GM19395 (cell line): Measurements from ENCODE around the gene RIPPLY1.
A peak's percentile ranks its signal among the peaks of the same experiment; 100 is the strongest.
"Not testable (repeated sequence)": the region's sequence is repeated elsewhere in the genome, so short reads cannot be mapped to it uniquely, and the experiment has no call there.

Experiments used
- ATAC-seq: cut with Tn5 transposase; IDR thresholded peaks from one replicate; pipeline ENCODE4 v1.9.1; 2021; ENCODE audit warnings: mild to moderate bottlenecking, moderate library complexity; ENCODE audit not compliant: unreplicated experiment

The RIPPLY1 gene

DNA sequence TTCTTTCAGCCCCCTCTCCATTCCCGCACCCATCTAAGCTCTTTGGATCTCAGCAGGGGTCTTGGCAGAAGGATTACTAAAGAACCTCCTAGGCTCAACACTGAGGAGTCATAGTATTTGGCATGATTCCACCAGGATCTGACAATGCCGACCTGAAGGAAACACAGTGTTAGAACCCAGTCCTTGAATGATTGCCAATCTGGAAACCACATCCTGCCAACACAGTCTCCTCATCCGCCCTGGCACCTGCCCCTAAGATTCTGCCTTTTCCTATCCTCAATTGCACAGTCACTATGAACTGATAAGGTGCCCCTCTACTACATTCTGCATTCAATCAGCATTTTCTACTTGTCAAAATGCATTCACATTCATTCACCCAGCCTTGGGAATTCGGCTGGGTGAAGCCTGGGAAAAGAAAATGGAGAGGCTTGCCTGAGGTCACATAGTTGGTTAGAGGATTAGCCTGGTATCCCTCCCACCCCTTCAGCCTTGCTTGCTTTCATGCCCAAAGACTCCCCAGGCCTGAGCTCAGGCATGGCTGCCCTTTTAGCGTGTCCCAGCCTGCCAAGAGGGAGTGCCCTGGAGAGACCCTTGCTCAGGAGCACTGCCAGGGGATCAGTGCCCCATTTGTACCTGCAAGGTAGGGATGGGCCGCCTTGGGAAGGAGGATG lies 14.8 kb upstream of the RIPPLY1 start:
- no peak for ATAC-seq

DNA sequence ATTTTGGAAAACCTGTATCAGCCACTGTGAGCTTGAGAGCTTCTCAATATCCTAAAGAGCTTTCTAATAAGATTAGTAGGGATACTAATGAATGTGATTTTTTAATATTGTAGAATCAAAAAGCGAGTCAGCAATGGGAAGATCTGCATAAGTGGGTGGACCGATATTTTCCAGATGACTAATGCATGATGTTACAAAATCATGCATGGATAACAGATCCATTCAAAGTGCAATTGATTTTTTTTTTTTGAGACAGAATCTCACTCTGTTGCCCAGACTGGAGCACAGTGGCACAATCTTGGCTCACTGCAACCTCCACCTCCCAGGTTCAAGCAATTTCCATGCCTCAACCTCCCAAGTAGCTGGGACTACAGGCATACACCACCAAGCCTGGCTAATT lies 9.7 kb upstream of the RIPPLY1 start:
- ATAC-seq: no peak

DNA sequence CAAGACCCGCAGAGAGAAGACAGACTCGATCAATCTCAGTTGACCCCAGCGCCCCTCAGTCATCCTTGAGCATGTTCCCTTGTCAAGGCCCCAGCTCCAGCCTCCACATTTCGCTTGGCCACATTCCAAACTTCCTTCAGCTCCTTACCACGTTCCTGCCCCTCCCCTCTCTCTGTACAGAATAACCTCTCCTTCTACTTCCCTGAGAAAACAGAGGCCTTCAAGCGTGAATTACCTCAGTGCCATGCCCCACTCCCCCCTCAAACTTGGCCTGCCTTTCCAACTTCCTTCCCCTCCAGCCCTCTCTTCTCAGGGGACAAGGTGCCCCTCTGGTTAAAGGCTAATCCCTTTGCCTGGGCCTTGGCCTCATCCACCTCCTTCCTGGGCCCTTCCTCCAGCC lies 3.2 kb upstream of the RIPPLY1 start:
- no peak for ATAC-seq

DNA sequence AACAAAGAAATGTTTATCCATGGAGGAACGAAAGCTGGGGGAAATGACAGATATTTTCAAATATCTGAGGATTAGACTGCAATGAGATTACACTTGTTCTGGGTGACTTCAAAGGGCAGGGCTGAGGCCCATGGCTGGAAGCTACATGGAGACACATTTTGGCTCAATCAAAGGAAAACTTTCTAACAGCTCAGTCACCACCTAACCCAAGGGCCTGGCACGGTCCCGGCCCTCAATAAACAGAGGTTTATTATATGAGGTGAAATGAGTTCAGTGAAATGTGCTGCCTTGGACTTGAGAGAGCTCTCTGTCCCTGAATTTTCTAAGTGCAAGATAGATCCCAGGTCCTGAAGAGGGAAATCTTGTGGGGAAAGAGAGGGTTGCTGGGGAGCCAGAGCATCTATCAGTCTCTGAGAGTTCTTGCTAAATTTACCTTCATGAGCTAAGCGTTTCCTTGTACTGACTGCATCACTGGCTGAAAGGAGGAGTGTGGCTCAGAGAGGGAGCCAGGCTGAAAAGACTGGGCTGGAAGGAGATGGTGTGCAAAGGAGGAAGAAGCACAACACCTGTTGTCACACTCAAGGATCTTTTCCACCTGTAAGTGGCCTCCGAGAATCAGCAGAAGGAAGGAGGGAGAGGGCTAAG lies 2.0 kb upstream of the RIPPLY1 start:
- no peak for ATAC-seq

DNA sequence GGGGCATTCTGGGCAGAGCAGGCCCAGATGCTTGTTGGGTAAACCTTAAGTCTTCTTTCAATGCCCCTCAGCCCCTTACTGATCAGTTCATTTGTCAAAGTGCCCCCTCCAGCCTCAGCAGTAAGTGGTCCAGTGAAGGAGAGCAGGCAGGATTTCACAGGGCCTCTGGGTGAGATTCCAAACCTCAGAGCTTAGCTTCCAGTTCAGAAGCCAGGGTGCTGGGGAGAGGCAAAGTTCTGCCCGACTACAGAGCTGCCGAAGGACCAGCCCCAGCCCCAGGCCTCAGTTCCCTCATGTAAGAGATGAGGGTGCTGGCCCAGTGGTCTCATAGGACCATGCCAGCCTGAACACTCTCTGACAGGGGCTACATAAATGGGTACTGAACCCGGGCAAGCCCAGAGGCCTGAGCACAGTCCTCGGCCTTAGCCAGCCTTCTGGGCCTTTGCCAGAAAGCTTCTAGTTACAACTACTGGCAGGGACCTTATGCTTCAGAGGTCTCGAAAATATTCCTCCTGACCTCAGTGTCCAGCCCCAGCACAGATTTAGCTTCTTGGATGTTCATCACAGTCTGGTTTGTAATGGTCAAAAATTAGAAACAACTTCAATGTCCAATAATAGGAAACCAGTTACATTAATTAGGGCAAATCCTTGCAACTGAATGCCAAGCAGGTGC lies 851 bp upstream of the RIPPLY1 start:
- no peak for ATAC-seq

DNA sequence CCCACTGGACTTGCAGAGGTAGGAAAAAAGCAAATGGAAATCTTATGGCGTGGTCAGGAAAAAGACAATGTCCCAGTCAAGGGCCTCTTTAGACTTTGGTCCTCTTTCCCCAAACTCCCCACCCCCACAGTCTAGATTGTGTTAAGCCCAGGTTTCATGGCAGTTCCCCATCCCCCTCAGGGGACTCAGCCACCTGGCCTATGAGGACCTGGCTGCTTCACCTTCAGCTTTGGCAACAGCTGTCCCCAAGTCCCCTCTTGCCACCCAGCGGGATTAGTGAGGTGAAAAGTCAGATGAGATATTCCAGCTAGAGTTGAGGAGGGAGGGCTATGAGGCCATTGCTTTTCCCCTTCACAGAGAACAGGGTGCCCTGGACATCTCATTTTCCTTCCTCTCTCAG lies 457 bp downstream of the RIPPLY1 start:
- no peak for ATAC-seq

DNA sequence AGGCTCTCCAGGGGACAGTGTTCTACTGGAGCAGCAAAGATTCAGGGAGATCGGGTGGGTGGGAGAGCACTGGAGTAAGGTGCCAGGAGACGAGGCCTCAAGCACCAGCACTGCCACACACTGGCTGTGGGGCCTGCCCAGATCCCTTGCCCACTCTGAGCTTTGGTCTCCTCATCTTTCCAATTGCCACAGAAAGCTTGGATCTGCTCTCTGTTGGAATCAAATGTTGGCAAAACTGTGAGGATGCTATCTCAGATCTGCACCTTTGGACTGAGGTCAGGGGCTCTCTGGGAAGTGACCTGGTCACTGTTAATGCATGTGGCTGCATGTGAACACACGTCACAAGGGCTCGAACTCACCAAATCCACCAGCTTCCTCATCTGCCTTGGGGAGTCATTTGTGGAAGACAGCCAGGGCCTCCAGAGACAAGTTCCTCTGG lies 1.3 kb downstream of the RIPPLY1 start:
- no peak for ATAC-seq

DNA sequence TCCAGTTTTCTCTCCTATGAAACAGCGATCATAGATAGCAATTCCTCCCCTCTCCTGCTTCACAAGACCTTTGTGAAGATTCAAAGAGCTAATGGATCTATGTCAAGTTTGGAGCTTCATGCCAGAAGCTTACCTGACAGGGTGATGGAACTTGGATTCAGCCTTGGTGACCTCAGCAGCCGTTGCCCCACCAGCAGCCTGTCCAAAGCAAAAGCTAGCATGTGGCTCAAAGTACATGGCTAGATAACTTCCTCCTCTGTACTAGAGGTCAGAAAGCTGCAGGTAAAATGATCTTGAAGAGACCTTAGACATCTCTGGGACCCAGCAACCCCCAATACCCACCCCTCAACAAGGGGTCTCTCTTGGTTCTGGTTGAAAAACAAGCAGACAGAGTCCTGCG lies 1.8 kb downstream of the RIPPLY1 start:
- ATAC-seq: no peak

DNA sequence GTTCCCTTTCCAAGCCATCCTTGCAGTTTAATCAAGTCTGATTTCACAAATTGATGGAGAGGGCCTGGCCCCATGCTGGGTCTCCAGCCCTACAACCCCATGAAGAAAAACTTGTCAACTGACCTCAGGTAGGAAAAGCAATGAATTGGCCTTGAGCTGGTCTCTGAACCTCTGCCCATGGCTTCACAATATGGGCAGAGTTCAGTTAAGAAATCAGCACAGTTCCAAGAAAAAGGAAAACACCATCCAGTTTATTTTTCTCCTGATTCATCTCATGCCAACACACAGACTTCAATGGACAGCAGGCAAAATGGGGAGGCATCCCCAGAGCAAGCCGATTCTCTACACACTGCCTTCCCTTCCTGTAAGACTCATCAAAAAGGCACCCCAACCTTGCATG lies 3.3 kb downstream of the RIPPLY1 start:
- ATAC-seq: no peak

DNA sequence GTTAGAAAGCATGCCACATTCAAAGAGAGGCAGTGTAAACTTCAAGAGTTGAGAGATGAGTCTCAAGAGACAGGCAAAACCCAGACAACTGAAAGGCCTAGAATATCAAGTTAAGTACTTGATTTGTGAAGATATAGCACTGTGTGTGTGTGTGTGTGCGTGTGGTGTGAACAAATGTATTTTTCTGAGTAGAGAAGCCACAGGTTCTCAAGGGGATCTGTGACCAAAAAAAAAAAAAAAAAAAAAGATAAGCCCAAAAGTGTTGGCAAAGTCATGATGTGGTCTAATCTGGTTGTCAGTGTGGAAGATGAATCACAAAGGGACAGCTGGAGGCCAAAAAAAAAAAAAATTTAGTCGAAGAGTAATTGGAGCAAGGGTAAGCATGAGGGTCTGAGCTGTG lies 3.9 kb downstream of the RIPPLY1 start:
- ATAC-seq: no peak

DNA sequence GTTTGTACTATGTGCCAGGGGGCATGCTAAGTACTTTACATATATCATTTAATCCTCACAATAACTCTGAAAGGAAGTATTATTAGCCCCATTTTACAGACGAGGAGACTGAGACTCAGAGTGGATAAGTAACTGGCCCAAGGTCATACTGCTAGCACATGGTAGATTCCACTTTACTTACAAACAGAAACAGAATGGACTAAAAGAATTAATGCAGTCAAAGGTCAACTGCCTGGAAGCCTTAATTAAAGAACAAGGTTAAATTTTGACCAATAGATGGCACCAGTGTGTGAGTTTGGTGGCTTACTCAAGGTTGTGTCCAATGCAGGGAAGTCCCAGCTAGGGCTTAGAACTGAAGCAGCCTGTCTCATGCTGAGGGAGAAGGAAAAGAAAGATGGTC lies 4.7 kb downstream of the RIPPLY1 start:
- ATAC-seq: no peak

DNA sequence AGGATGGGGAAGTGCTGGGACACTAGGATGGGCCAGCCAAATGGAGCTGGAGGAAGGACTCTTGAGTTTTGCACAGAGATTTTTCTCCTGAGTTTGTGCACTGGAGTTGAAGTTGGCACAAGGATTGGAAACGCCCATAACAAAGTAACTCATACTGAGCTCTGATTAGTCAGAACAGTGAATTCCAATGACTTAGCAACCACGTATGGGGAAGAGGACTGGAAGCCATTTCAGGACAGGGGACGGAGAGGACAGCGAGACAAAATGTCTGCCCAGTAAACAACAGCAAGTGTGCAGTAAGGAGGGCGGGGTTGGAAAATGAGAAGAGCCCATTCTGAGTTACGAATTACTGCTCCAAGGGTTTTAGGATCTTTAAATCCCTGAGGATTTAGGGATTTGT lies 5.9 kb downstream of the RIPPLY1 start:
- no peak for ATAC-seq

DNA sequence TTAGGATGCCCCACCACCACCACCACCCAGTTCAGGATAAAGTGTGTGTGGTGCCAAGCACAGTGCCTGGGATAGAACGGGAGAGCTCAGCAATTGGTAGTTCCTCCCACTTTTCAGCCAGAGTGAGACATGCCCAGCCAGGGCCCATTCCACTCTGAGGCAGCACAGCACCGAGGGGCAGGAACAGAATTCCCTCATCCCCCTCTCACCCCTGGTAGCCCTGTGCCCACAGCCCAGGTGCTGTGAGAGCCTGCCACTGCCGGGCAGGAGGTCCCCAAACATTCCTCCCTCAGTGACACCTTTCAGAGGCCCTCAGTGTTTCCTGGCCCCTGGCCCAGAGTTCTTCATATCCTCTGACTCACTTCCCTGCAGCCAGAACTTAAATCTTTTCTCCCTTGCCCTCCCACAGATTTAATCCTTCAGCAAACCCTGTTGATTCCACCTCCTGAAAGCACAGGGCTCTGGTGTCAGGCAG lies 8.1 kb downstream of the RIPPLY1 start:
- no peak for ATAC-seq

DNA sequence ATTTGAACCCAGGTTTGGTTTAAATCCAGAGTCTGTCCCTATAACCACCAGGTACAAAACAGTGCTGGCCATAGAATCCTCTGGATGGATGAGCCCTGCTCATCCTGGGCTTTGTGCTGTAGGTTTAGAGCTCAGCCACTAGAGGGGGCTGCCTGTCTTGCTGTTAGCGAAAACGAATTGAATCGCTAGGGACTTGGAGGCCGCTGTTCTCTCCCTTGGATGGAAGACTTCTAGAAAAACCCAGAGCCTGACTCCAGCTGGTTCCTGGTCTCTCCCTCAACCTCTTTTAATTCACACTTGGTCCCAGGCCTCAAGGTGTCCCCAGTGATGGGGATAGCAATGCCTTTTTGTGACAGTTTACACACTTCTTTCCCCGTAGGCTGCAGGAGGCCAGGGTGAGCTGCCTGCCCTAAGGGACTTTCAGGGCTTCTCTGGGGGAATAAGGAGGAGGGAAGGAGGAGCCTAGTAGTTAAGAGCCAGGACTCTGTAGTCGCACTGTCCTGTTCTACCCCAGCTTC lies 8.7 kb downstream of the RIPPLY1 start:
- peak; percentile 77 for ATAC-seq

DNA sequence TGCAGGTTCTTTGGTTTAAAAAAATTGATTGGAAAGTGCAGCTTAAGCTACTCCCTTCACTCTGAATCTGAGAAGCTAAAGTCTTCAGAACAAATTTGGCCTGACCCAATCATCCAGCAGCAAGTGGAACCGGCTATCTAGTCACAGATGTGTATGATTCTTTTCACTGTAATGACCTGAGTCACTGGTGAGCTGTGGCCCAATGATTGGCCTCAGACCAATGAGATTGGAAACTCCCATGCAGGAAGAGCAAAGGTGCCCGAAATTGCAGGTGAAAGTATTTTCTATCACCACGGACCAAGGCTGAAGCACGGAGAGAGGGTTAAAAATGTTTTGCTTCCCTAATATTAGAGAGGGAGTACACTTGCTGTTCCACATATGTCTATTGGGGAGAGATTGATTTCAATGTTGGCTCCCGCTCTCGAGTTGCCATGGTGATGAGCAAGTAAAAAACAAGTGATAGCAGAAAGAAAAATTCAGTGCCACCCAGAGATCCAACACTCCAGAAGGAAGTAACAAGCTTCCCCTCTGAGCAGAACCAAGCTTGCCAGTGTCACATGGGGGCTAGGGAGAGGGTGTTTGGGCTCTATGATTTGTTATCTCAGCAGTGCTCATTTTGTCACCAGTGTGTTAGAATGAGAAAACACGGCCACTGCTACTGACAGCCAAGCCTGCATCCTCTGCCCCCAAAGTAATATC lies 11.2 kb downstream of the RIPPLY1 start:
- no peak for ATAC-seq

DNA sequence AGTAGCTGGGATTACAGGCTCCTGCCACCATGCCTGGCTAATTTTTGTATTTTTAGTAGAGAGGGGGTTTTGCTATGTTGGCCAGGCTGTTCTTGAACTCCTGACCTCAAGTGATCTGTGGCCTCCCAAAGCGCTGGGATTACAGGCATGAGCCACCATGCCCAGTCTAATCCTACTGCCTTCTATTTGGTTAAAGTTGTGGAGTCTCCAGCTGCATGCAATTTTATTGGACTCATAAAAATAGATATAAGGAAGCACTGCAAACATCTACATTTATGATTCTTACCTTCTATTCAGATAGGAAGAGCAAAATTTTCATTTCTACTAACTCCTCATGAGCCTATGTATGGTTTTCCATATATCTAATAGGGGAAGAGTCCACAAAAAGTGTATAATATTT lies 13.7 kb downstream of the RIPPLY1 start:
- no peak for ATAC-seq

DNA sequence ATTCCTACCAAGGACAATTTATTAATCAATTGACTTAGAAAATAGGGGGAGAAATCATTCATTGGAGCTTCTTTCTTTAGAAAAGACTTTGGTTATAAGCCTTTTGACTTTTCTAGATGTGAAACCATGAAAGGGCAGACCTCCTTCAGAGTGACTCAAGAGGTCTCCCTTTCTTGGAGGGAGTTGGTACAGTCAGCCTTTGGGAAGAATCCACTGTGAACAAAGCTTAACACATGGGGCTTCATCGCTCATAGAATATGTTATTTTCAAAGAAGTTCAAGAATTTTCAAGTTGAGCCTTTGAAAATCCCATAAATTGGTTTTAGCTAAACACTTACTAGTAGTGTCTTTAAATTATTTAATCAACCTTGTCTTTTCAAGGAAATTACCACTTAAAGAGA lies 28.0 kb downstream of the RIPPLY1 start:
- no peak for ATAC-seq

DNA sequence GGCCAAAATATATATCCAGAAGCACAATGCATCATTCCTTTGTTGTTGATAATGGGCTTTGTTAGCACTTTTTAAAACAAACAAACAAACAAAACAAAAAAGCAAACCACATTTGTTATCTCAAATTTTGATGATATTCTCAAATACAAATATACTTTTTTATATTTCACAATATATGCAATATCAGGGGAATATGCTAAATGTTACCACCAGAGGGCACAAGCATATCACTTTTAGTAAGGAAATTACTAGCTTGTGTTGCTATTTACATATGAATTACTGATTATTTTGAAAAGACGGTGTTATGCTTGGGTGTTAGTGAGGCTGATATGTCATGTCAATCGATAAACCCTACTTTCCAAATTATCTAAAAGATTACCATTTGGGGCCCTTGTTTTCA lies 29.1 kb downstream of the RIPPLY1 start:
- ATAC-seq: no peak

DNA sequence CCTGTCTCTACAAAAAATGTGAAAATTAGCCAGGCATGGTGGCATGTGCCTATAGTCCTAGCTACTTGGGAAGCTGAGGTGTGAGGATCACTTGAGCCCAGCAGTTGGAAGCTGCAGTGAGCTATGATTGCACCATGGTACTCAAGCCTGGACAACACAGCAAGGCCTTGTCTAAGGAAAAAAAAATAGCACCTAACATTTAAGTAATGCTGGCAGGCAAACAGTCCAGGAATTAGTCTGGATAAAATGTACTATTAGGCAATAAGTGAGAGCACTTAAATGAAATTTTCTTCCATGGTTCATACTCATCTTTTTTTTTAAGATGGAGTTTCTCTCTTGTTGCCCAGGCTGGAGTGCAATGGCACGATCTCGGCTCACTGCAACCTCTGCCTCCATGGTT lies 30.3 kb downstream of the RIPPLY1 start:
- ATAC-seq: not testable (repeated sequence)

DNA sequence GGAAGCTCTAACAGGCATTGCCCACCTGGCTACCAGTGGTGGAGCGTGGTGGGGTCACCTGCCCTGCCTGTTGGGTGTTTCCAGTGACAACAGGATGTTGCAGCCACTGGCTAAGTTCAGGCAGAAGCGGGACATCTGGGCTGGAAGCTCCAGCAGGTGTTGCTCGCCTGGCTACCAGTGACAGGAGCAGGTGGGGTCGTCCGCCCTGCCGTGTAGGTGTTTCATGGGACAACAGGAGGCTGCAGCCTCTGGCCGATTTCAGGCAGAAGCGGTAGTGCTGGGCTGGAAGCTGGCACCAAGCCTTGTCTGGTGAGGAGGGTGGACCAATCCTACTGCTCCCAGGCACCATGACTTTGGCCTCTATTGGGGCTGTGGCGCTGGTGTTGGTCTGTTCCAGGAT lies 39.4 kb downstream of the RIPPLY1 start:
- no peak for ATAC-seq

DNA sequence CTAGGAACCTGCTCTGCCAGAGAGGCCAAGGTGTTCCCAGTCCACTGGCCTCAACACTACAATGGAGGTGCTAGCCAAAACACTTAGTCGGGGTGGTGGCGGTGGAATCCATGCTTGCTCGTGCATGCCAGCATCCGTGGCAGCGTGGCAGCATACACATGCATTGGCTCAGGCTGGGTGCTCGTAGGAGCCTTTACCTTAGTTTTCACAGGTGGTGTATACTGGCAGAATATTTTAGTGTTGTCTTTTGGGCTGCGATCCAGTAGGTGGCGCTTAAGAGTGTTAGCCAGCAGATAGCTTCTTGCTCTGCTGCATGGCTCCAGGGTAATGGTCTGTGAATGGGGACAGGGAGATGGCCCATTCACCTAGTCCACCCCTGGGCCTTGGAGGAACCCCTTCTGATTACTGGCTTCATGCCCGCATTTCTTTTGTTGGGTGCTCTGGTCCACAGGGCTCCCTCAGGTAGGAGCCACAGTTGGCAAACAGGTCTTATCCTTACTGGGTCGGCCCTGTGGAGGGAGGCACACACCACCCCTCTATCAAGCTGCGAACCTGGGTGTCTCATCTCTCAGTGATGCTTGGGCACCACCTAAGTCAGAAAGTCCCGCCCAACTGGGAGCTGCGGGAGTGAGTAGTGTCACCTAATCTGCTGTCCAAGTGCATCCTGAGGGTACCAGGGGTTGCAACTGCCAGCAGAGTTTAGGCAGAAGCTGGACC lies 40.0 kb downstream of the RIPPLY1 start:
- peak; percentile 89 for ATAC-seq
